Measurements from ENCODE around the gene BCAP31. TPM values are rescaled to one million over a fixed set of nuclear protein-coding genes. Genes with fewer than 3 reads are reported as not detected.

Gene BCAP31
- total RNA-seq, 1 donor from 2014 or later, result 118 TPM

- no peak overlapping the region for H3K27ac Mint-ChIP-seq
- no peaks in the 10 kb centered on the region for H3K27me3 Mint-ChIP-seq (ENCODE audit: low read depth)
- peaks cover 20% of the 10 kb centered on the region for H3K9me3 Mint-ChIP-seq
- H3K4me1 Mint-ChIP-seq, result no peaks in the 10 kb centered on the region
- TF ChIP-seq, protein P1, sequence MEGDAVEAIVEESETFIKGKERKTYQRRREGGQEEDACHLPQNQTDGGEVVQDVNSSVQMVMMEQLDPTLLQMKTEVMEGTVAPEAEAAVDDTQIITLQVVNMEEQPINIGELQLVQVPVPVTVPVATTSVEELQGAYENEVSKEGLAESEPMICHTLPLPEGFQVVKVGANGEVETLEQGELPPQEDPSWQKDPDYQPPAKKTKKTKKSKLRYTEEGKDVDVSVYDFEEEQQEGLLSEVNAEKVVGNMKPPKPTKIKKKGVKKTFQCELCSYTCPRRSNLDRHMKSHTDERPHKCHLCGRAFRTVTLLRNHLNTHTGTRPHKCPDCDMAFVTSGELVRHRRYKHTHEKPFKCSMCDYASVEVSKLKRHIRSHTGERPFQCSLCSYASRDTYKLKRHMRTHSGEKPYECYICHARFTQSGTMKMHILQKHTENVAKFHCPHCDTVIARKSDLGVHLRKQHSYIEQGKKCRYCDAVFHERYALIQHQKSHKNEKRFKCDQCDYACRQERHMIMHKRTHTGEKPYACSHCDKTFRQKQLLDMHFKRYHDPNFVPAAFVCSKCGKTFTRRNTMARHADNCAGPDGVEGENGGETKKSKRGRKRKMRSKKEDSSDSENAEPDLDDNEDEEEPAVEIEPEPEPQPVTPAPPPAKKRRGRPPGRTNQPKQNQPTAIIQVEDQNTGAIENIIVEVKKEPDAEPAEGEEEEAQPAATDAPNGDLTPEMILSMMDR (IDR thresholded peaks at IDR 0.05; ENCODE audit: unreplicated experiment), result no peak
- peaks cover 22% of the 10 kb centered on the region for H3K36me3 Mint-ChIP-seq
- no peak overlapping the region for H3K4me3 Mint-ChIP-seq
- no peak for DNase-seq (ENCODE audit: low spot score in 2 of 2, unreplicated experiment in 2 of 2)
Observed at GRCh38 chrX:153736071-153736820, 12.1 kb upstream of the BCAP31 start.

GRCh38 chrX:153735274-153735673 is 11.1 kb upstream of the BCAP31 start:
- H3K27ac Mint-ChIP-seq, result no peak overlapping the region
- no peak for DNase-seq (ENCODE audit: low spot score in 2 of 2, unreplicated experiment in 2 of 2)
- H3K36me3 Mint-ChIP-seq, result peaks cover 27% of the 10 kb centered on the region
- TF ChIP-seq, protein P1 (IDR thresholded peaks at IDR 0.05; ENCODE audit: unreplicated experiment), result no peak
- H3K9me3 Mint-ChIP-seq, result peaks cover 26% of the 10 kb centered on the region
- no peak overlapping the region for H3K4me3 Mint-ChIP-seq
- H3K4me1 Mint-ChIP-seq, result no peaks in the 10 kb centered on the region
- H3K27me3 Mint-ChIP-seq (ENCODE audit: low read depth), result no peaks in the 10 kb centered on the region

GRCh38 chrX:153734871-153735270 is 10.7 kb upstream of the BCAP31 start:
- H3K4me3 Mint-ChIP-seq, result no peak overlapping the region
- DNase-seq (ENCODE audit: low spot score in 2 of 2, unreplicated experiment in 2 of 2), result no peak
- H3K4me1 Mint-ChIP-seq, result no peaks in the 10 kb centered on the region
- H3K9me3 Mint-ChIP-seq, result peaks cover 26% of the 10 kb centered on the region
- TF ChIP-seq, protein P1 (IDR thresholded peaks at IDR 0.05; ENCODE audit: unreplicated experiment), result no peak
- H3K36me3 Mint-ChIP-seq, result peaks cover 27% of the 10 kb centered on the region
- H3K27ac Mint-ChIP-seq, result no peak overlapping the region
- no peaks in the 10 kb centered on the region for H3K27me3 Mint-ChIP-seq (ENCODE audit: low read depth)

DNA sequence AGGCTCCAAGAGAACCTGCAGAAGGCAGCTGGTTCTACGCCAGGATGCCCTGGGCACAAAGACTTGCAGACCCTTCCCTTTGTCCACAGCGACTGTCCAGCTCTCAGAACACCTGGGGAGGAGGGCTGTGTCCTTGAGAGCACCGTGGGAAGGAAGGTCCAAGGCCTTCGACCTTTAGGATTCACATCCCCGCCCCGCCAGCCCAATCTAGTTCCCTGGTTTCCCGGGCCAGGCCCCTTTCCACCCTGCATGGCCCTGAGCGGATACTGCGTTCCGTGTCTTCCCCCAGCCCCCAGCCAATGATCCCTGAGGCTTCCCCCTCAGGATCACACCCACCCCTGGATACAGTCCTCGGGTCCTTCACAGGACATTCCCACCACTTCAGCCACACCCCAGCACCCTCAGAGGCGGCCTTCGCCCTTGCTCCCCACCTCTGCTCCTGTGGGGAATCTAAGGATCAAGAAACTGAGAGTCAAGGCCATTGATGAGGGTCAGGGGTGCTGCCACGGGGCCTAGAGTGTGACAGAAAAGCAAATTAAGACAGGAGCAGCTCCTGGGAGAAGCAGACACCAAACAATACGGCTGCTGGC is 9.6 kb upstream of the BCAP31 start:
- DNase-seq (ENCODE audit: low spot score in 2 of 2, unreplicated experiment in 2 of 2), result no peak
- no peaks in the 10 kb centered on the region for H3K27me3 Mint-ChIP-seq (ENCODE audit: low read depth)
- peaks cover 26% of the 10 kb centered on the region for H3K9me3 Mint-ChIP-seq
- no peak overlapping the region for H3K27ac Mint-ChIP-seq
- peaks cover 27% of the 10 kb centered on the region for H3K36me3 Mint-ChIP-seq
- TF ChIP-seq, protein P1 (IDR thresholded peaks at IDR 0.05; ENCODE audit: unreplicated experiment), result no peak
- no peak overlapping the region for H3K4me3 Mint-ChIP-seq
- H3K4me1 Mint-ChIP-seq, result no peaks in the 10 kb centered on the region

GRCh38 chrX:153732401-153732800 is 8.2 kb upstream of the BCAP31 start:
- TF ChIP-seq, protein P1 (IDR thresholded peaks at IDR 0.05; ENCODE audit: unreplicated experiment), result no peak
- peaks cover 26% of the 10 kb centered on the region for H3K9me3 Mint-ChIP-seq
- no peak overlapping the region for H3K4me3 Mint-ChIP-seq
- peaks cover 27% of the 10 kb centered on the region for H3K36me3 Mint-ChIP-seq
- no peak for DNase-seq (ENCODE audit: low spot score in 2 of 2, unreplicated experiment in 2 of 2)
- no peaks in the 10 kb centered on the region for H3K27me3 Mint-ChIP-seq (ENCODE audit: low read depth)
- peaks cover 3% of the 10 kb centered on the region for H3K4me1 Mint-ChIP-seq
- H3K27ac Mint-ChIP-seq, result no peak overlapping the region
